Neuronal stem cell (in vitro differentiated cells): ENCODE results near the gene TOPORS.

Experiments used
- DNase-seq: peaks from one replicate; pipeline ENCODE4 v3.0.0-alpha.2; 2013; ENCODE audit warnings: low spot score
- H2AFZ ChIP-seq: one replicate; pipeline ENCODE4 v1.6.1; 2013; ENCODE audit warnings: mild to moderate bottlenecking, low read length, inconsistent platforms
- H2AK5ac ChIP-seq: 2 replicates; pipeline ENCODE4 v1.6.1; 2013; ENCODE audit warnings: low read depth, mild to moderate bottlenecking, inconsistent platforms, low read length, moderate library complexity, mixed read lengths
- H2BK120ac ChIP-seq: 2 replicates; pipeline ENCODE4 v1.6.1; 2013; ENCODE audit warnings: low read depth, mild to moderate bottlenecking, inconsistent platforms, low read length, moderate library complexity, mixed read lengths
- H2BK12ac ChIP-seq: one replicate; pipeline ENCODE4 v1.6.1; 2013; ENCODE audit warnings: low read length, inconsistent platforms
- H2BK15ac ChIP-seq: 2 replicates; pipeline ENCODE4 v1.6.1; 2013; ENCODE audit warnings: mild to moderate bottlenecking, low read length, inconsistent platforms, mixed read lengths
- H2BK5ac ChIP-seq: one replicate; pipeline ENCODE4 v1.6.1; 2013; ENCODE audit warnings: inconsistent platforms, mild to moderate bottlenecking, low read length, moderate library complexity
- H3K14ac ChIP-seq: one replicate; pipeline ENCODE4 v1.6.1; 2013; ENCODE audit warnings: low read length, inconsistent platforms
- H3K18ac ChIP-seq: 2 replicates; pipeline ENCODE4 v1.6.1; 2013; ENCODE audit warnings: low read length, inconsistent platforms
- H3K23ac ChIP-seq: 2 replicates; pipeline ENCODE4 v1.6.1; 2013; ENCODE audit warnings: low read depth, mild to moderate bottlenecking, mixed read lengths, low read length, inconsistent platforms; ENCODE audit not compliant: poor library complexity
- H3K27ac ChIP-seq: replicated peaks from 3 replicates; pipeline ENCODE4 v1.5.1; 2013; ENCODE audit warnings: low read length, inconsistent platforms
- H3K27me3 ChIP-seq, 3 experiments: 2 replicates each; pipeline ENCODE4 v1.6.1; 2013; ENCODE audit warnings: low read length in 3 of 3, mild to moderate bottlenecking in 2 of 3, inconsistent platforms in 1 of 3, low read depth in 1 of 3, mixed read lengths in 1 of 3, moderate library complexity in 1 of 3; ENCODE audit not compliant: control insufficient read depth in 3 of 3, insufficient read depth in 3 of 3
- H3K36me3 ChIP-seq, 2 donors: replicated peaks in 1 of 2; 2 replicates each; pipeline ENCODE4 v1.6.1; 2013; ENCODE audit warnings: low read length in 2 of 2; ENCODE audit not compliant: control insufficient read depth in 2 of 2, insufficient read depth in 2 of 2
- H3K4ac ChIP-seq: 2 replicates; pipeline ENCODE4 v1.6.1; 2013; ENCODE audit warnings: inconsistent platforms, mild to moderate bottlenecking, low read length, moderate library complexity
- H3K4me1 ChIP-seq, 2 donors: 1 replicate in 1 of 2; 2 replicates in 1 of 2; pipeline ENCODE4 v1.6.1; 2013; ENCODE audit warnings: low read length in 2 of 2, low read depth in 1 of 2; ENCODE audit not compliant: control insufficient read depth in 2 of 2, insufficient read depth in 1 of 2
- H3K4me2 ChIP-seq: one replicate; pipeline ENCODE4 v1.6.1; 2013; ENCODE audit warnings: mild to moderate bottlenecking, low read length, inconsistent platforms; ENCODE audit not compliant: insufficient read depth, poor library complexity, severe bottlenecking
- H3K4me3 ChIP-seq, 2 donors: 2 replicates each; pipeline ENCODE4 v1.5.1; 2013; ENCODE audit warnings: low read length in 2 of 2, mild to moderate bottlenecking in 2 of 2, inconsistent platforms in 1 of 2, moderate library complexity in 1 of 2
- H3K79me1 ChIP-seq: one replicate; pipeline ENCODE4 v1.6.1; 2013; ENCODE audit warnings: low read depth, mild to moderate bottlenecking, inconsistent platforms, low read length, moderate library complexity
- H3K9ac ChIP-seq: one replicate; pipeline ENCODE4 v1.6.1; 2013; ENCODE audit warnings: mild to moderate bottlenecking, low read depth, low read length, inconsistent platforms; ENCODE audit not compliant: poor library complexity
- H3K9me3 ChIP-seq, 2 donors: replicated peaks in 1 of 2; 2 replicates each; pipeline versions ENCODE3 to v1.6.1; 2013; ENCODE audit warnings: low read length in 2 of 2, mild to moderate bottlenecking in 2 of 2, inconsistent platforms in 1 of 2, low read depth in 1 of 2, mixed read lengths in 1 of 2, moderate library complexity in 1 of 2; ENCODE audit not compliant: control insufficient read depth in 2 of 2, insufficient read depth in 1 of 2
- H4K8ac ChIP-seq: one replicate; pipeline ENCODE4 v1.6.1; 2013; ENCODE audit warnings: low read depth, mild to moderate bottlenecking, inconsistent platforms, low read length, moderate library complexity
- H4K91ac ChIP-seq: one replicate; pipeline ENCODE4 v1.6.1; 2013; ENCODE audit warnings: low read length, low read depth, mild to moderate bottlenecking, inconsistent platforms; ENCODE audit not compliant: poor library complexity
- WGBS, 2 donors: extraction: QIAGEN DNeasy Blood & Tissue Kit; methylation state at CpG; one replicate each; pipeline ENCODE4 v1.1.7; 2013; ENCODE audit warnings: missing lambda C conversion rate in 2 of 2, mixed read lengths in 1 of 2; ENCODE audit not compliant: insufficient read length in 2 of 2, insufficient replicate concordance in 1 of 2; ENCODE audit errors: extremely low coverage in 2 of 2; 5-methylcytosine and 5-hydroxymethylcytosine counted together

TOPORS gene

DNA sequence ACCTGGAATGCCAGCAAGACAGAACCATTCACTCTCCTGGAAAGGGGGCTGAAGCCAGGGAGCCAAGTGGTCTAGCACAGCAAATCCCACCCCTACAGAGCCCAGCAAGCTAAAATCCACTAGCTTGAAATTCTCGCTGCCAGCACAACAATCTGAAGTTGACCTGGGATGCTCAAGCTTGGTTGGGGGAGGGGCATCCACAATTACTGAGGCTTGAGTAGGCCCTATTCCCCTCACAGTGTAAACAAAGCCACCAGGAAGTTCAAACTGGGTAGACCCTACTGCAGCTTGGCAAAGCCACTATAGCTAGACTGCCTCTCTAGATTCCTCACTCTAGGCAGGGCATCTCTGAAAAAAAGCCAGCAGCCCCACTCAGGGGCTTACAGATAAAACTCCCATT lies 43.7 kb downstream of the TOPORS start:
- Histone ChIP-seq H3K27me3 (no peaks in the 10 kb centered on the region), H3K9me3 (no peaks in the 10 kb centered on the region), H3K14ac (no peak overlapping the region), H3K18ac (no peak overlapping the region), H4K91ac (no peak overlapping the region), H2BK5ac (no peak overlapping the region), H4K8ac (no peak overlapping the region), H2BK15ac (no peak overlapping the region), H2AFZ (no peak overlapping the region), H3K4me1 (peaks cover 0 to 4% of the 10 kb centered on the region in 2 donors), H2BK12ac (no peak overlapping the region), H3K4ac (no peak overlapping the region), H3K4me2 (no peak overlapping the region), H3K36me3 (no peaks in the 10 kb centered on the region), H2AK5ac (no peak overlapping the region), H3K23ac (no peak overlapping the region), H3K27ac (no peak overlapping the region), H2BK120ac (no peak overlapping the region), H3K9ac (no peak overlapping the region), H3K4me3 (no peak overlapping the region), H3K79me1 (no peaks in the 10 kb centered on the region)
- no peak for DNase-seq
- WGBS, 2 donors = no CpG with 5 or more reads among the region's 1 CpG

- Histone ChIP-seq H3K36me3 (peaks cover 0 to 2% of the 10 kb centered on the region in 2 donors), H3K27ac (no peak overlapping the region), H2AFZ (no peak overlapping the region), H3K9ac (no peak overlapping the region), H3K79me1 (no peaks in the 10 kb centered on the region), H4K91ac (no peak overlapping the region), H3K4me3 (no peak overlapping the region), H3K4me2 (no peak overlapping the region), H3K18ac (no peak overlapping the region), H3K4me1 (peaks cover 0 to 3% of the 10 kb centered on the region in 2 donors), H3K14ac (peak overlapping the region; percentile 63), H4K8ac (no peak overlapping the region), H2AK5ac (no peak overlapping the region), H3K27me3 (peaks cover 0 to 2% (median 0%) of the 10 kb centered on the region in 3 experiments), H3K9me3 (peaks cover 1 to 3% of the 10 kb centered on the region in 2 donors), H2BK12ac (no peak overlapping the region), H2BK15ac (no peak overlapping the region), H3K23ac (no peak overlapping the region), H3K4ac (no peak overlapping the region), H2BK5ac (no peak overlapping the region), H2BK120ac (no peak overlapping the region)
- WGBS, 2 donors = no CpG with 5 or more reads among the region's 3 CpGs
- DNase-seq = no peak
These were observed 49.4 kb downstream of the TOPORS start for GRCh38 chr9:32503008-32503407.

DNA sequence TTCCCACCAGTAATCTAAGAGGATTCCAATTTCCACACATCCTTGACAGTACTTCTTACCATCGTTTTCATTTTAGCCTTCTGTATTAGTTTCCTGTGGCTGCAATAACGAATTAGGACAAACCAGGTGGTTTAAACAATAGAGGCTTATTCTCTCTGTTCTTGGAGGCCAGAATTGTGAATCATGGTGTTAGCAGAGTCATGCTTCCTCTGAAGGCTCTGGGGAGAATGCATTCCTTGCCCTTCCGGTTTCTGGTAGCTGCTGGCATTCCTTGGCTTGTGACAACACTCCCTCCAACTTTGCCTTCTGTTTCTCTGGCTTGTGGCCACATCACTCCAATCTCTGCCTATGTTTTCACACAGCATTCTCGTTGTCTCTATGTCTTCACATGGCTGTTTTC lies 49.9 kb downstream of the TOPORS start:
- Histone ChIP-seq H2BK5ac (no peak overlapping the region), H2BK120ac (no peak overlapping the region), H2AK5ac (no peak overlapping the region)

GRCh38 chr9:32501868-32502267 lies 50.5 kb downstream of the TOPORS start:
- no peak overlapping the region for H2BK5ac ChIP-seq
- no peak overlapping the region for H3K4ac ChIP-seq
- H3K4me1 ChIP-seq = peaks cover 0 to 3% of the 10 kb centered on the region in 2 donors
- no peak overlapping the region for H3K9ac ChIP-seq
- H2BK12ac ChIP-seq = no peak overlapping the region
- no peak overlapping the region for H3K14ac ChIP-seq
- no peak overlapping the region for H2BK15ac ChIP-seq
- no peak overlapping the region for H2AK5ac ChIP-seq
- H3K27ac ChIP-seq = no peak overlapping the region
- no peak overlapping the region for H4K91ac ChIP-seq
- H3K79me1 ChIP-seq = no peaks in the 10 kb centered on the region
- H3K27me3 ChIP-seq = peaks cover 0 to 3% (median 0%) of the 10 kb centered on the region in 3 experiments
- peaks cover 0 to 3% of the 10 kb centered on the region in 2 donors for H3K36me3 ChIP-seq
- H3K9me3 ChIP-seq = peaks cover 3% of the 10 kb centered on the region in 2 donors
- H3K4me3 ChIP-seq = no peak overlapping the region
- H2AFZ ChIP-seq = no peak overlapping the region
- no peak overlapping the region for H3K4me2 ChIP-seq
- H2BK120ac ChIP-seq = no peak overlapping the region
- WGBS, 2 donors = no CpG with 5 or more reads among the region's 1 CpG
- H4K8ac ChIP-seq = no peak overlapping the region
- H3K23ac ChIP-seq = no peak overlapping the region
- H3K18ac ChIP-seq = no peak overlapping the region
- DNase-seq = no peak

More for the DNA sequence above, 49.9 kb downstream of the TOPORS start:
- Histone ChIP-seq H4K8ac (no peak overlapping the region), H3K14ac (no peak overlapping the region), H3K4ac (no peak overlapping the region), H3K4me2 (no peak overlapping the region), H2BK15ac (no peak overlapping the region), H3K18ac (no peak overlapping the region), H3K27ac (no peak overlapping the region), H2BK12ac (no peak overlapping the region), H3K4me1 (peaks cover 0 to 3% of the 10 kb centered on the region in 2 donors), H3K9ac (no peak overlapping the region), H3K79me1 (no peaks in the 10 kb centered on the region), H2AFZ (no peak overlapping the region), H3K23ac (no peak overlapping the region), H3K4me3 (no peak overlapping the region), H3K27me3 (peaks cover 0 to 3% (median 0%) of the 10 kb centered on the region in 3 experiments), H3K36me3 (peaks cover 0 to 3% of the 10 kb centered on the region in 2 donors), H3K9me3 (peaks cover 3% of the 10 kb centered on the region in 2 donors), H4K91ac (no peak overlapping the region)
- no peak for DNase-seq
- no CpG with 5 or more reads among the region's 4 CpGs for WGBS, 2 donors
